Measurements from ENCODE around the gene KAT14.

DNA sequence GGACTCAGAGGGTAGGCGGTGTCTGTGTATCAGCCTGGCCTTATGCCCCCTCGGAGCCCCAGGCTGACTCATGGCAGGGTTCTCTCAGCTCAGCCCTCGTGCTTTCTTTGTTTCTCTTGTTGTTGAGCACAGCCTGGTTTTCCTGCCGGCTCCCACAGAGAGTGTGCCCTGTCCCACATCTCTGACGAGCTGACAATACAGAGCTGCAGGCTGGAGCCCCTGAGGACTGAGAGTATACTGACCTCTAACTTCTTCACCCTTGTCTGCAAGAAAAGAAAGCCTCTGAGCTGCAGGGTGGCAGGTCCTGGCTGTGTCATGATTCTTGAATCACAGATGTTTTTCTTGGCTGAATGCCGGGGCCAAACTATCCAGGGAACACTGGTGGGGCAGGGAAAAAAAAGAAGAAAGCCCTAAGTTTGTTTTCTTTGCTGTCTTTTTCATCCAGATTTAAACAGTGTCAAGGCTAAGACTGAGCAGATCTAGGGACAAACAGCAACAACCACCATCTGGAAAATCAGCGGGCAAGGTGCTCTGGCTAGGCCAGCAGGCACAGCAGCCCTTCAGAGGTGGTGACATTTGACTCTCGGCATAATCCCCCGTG, 87.4 kb downstream of the KAT14 start:
- TF ChIP-seq MAX (IDR thresholded peaks at IDR 0.05; ENCODE audit: low read depth, low read length) (no peak), POLR2A (IDR thresholded peaks at IDR 0.05; ENCODE audit: extremely low read depth, insufficient read length) (no peak), MYC (IDR thresholded peaks at IDR 0.05; ENCODE audit: low read depth, low read length) (no peak), CTCF (IDR thresholded peaks at IDR 0.05; ENCODE audit: low read depth, low read length) (no peak)
